ENCODE results near the gene PTGER4.
"Not testable (repeated sequence)": the region's sequence is repeated elsewhere in the genome, so short reads cannot be mapped to it uniquely, and the experiment has no call there.

PTGER4 gene

GRCh38 chr5:40700116-40700782 lies 20.5 kb downstream of the PTGER4 start:
- peaks cover 46% of the 10 kb centered on the region for H3K9me3 Mint-ChIP-seq
- no peaks in the 10 kb centered on the region for H3K4me1 Mint-ChIP-seq (ENCODE audit: low read depth)
- no peak overlapping the region for H3K4me3 Mint-ChIP-seq
- peaks cover 81% of the 10 kb centered on the region for H3K36me3 Mint-ChIP-seq (ENCODE audit: low read depth)
- H3K27me3 Mint-ChIP-seq = no peaks in the 10 kb centered on the region
- H3K27ac Mint-ChIP-seq = no peak overlapping the region

- Mint-ChIP-seq H3K9me3 (peaks cover 43% of the 10 kb centered on the region), H3K36me3 (ENCODE audit: low read depth) (peaks cover 81% of the 10 kb centered on the region)
- not testable (repeated sequence) for H3K4me3 Mint-ChIP-seq; H3K27ac Mint-ChIP-seq; H3K27me3 Mint-ChIP-seq; H3K4me1 Mint-ChIP-seq (ENCODE audit: low read depth)
These were observed 22.3 kb downstream of the PTGER4 start for GRCh38 chr5:40702027-40702426.

- H3K9me3 Mint-ChIP-seq = peaks cover 43% of the 10 kb centered on the region
- not testable (repeated sequence) for H3K4me1 Mint-ChIP-seq (ENCODE audit: low read depth); H3K27me3 Mint-ChIP-seq; H3K4me3 Mint-ChIP-seq; H3K27ac Mint-ChIP-seq
- peaks cover 87% of the 10 kb centered on the region for H3K36me3 Mint-ChIP-seq (ENCODE audit: low read depth)
These were observed 25.8 kb downstream of the PTGER4 start for GRCh38 chr5:40705484-40705883.

GRCh38 chr5:40710575-40710974 lies 30.9 kb downstream of the PTGER4 start:
- not testable (repeated sequence) for H3K27me3 Mint-ChIP-seq; H3K4me3 Mint-ChIP-seq; H3K9me3 Mint-ChIP-seq; H3K27ac Mint-ChIP-seq; H3K4me1 Mint-ChIP-seq (ENCODE audit: low read depth)
- peaks cover 56% of the 10 kb centered on the region for H3K36me3 Mint-ChIP-seq (ENCODE audit: low read depth)

GRCh38 chr5:40714001-40714400 lies 34.3 kb downstream of the PTGER4 start:
- H3K9me3 Mint-ChIP-seq = no peaks in the 10 kb centered on the region
- no peak overlapping the region for H3K27ac Mint-ChIP-seq
- H3K27me3 Mint-ChIP-seq = no peaks in the 10 kb centered on the region
- no peak overlapping the region for H3K4me3 Mint-ChIP-seq
- H3K36me3 Mint-ChIP-seq (ENCODE audit: low read depth) = peaks cover 48% of the 10 kb centered on the region
- H3K4me1 Mint-ChIP-seq (ENCODE audit: low read depth) = peaks cover 15% of the 10 kb centered on the region

GRCh38 chr5:40716000-40716399 lies 36.3 kb downstream of the PTGER4 start:
- H3K4me3 Mint-ChIP-seq = no peak overlapping the region
- peaks cover 51% of the 10 kb centered on the region for H3K36me3 Mint-ChIP-seq (ENCODE audit: low read depth)
- H3K27me3 Mint-ChIP-seq = no peaks in the 10 kb centered on the region
- H3K9me3 Mint-ChIP-seq = no peaks in the 10 kb centered on the region
- no peak overlapping the region for H3K27ac Mint-ChIP-seq
- peaks cover 15% of the 10 kb centered on the region for H3K4me1 Mint-ChIP-seq (ENCODE audit: low read depth)

GRCh38 chr5:40716590-40716989 lies 36.9 kb downstream of the PTGER4 start:
- Mint-ChIP-seq H3K36me3 (ENCODE audit: low read depth) (peaks cover 53% of the 10 kb centered on the region), H3K27me3 (no peaks in the 10 kb centered on the region), H3K9me3 (no peaks in the 10 kb centered on the region), H3K27ac (no peak overlapping the region), H3K4me3 (no peak overlapping the region), H3K4me1 (ENCODE audit: low read depth) (peaks cover 15% of the 10 kb centered on the region)

- Mint-ChIP-seq H3K9me3 (no peaks in the 10 kb centered on the region), H3K4me1 (ENCODE audit: low read depth) (peaks cover 15% of the 10 kb centered on the region), H3K36me3 (ENCODE audit: low read depth) (peaks cover 53% of the 10 kb centered on the region), H3K27me3 (no peaks in the 10 kb centered on the region), H3K4me3 (no peak overlapping the region), H3K27ac (no peak overlapping the region)
These were observed 37.6 kb downstream of the PTGER4 start for GRCh38 chr5:40717281-40717680.

GRCh38 chr5:40720069-40720468 lies 40.4 kb downstream of the PTGER4 start:
- no peaks in the 10 kb centered on the region for H3K9me3 Mint-ChIP-seq
- no peak overlapping the region for H3K4me3 Mint-ChIP-seq
- H3K4me1 Mint-ChIP-seq (ENCODE audit: low read depth) = peaks cover 15% of the 10 kb centered on the region
- no peak overlapping the region for H3K27ac Mint-ChIP-seq
- peaks cover 61% of the 10 kb centered on the region for H3K36me3 Mint-ChIP-seq (ENCODE audit: low read depth)
- no peaks in the 10 kb centered on the region for H3K27me3 Mint-ChIP-seq

- H3K9me3 Mint-ChIP-seq; H3K27me3 Mint-ChIP-seq; H3K4me3 Mint-ChIP-seq; H3K27ac Mint-ChIP-seq; H3K4me1 Mint-ChIP-seq (ENCODE audit: low read depth): not testable (repeated sequence)
- peaks cover 59% of the 10 kb centered on the region for H3K36me3 Mint-ChIP-seq (ENCODE audit: low read depth)
These were observed 42.8 kb downstream of the PTGER4 start for GRCh38 chr5:40722497-40722911.

- H3K36me3 Mint-ChIP-seq (ENCODE audit: low read depth) = peaks cover 14% of the 10 kb centered on the region
- no peaks in the 10 kb centered on the region for H3K27me3 Mint-ChIP-seq
- peaks cover 33% of the 10 kb centered on the region for H3K4me1 Mint-ChIP-seq (ENCODE audit: low read depth)
- no peaks in the 10 kb centered on the region for H3K9me3 Mint-ChIP-seq
- no peak overlapping the region for H3K27ac Mint-ChIP-seq
- H3K4me3 Mint-ChIP-seq = no peak overlapping the region
These were observed 53.7 kb downstream of the PTGER4 start for GRCh38 chr5:40733434-40733833.

- peaks cover 33% of the 10 kb centered on the region for H3K4me1 Mint-ChIP-seq (ENCODE audit: low read depth)
These were observed 54.3 kb downstream of the PTGER4 start for GRCh38 chr5:40733879-40734563.

GRCh38 chr5:40734986-40735385 lies 55.3 kb downstream of the PTGER4 start:
- H3K27ac Mint-ChIP-seq = no peak overlapping the region
- H3K4me1 Mint-ChIP-seq (ENCODE audit: low read depth) = peaks cover 33% of the 10 kb centered on the region
- peaks cover 4% of the 10 kb centered on the region for H3K9me3 Mint-ChIP-seq
- H3K27me3 Mint-ChIP-seq = no peaks in the 10 kb centered on the region
- peaks cover 25% of the 10 kb centered on the region for H3K36me3 Mint-ChIP-seq (ENCODE audit: low read depth)
- no peak overlapping the region for H3K4me3 Mint-ChIP-seq

More at GRCh38 chr5:40733879-40734563, 54.3 kb downstream of the PTGER4 start:
- Mint-ChIP-seq H3K9me3 (no peaks in the 10 kb centered on the region), H3K4me3 (no peak overlapping the region), H3K36me3 (ENCODE audit: low read depth) (peaks cover 18% of the 10 kb centered on the region), H3K27ac (no peak overlapping the region), H3K27me3 (no peaks in the 10 kb centered on the region)

- Mint-ChIP-seq H3K27ac (peak overlapping the region; percentile 54), H3K27me3 (no peaks in the 10 kb centered on the region), H3K9me3 (peaks cover 4% of the 10 kb centered on the region), H3K4me3 (no peak overlapping the region), H3K4me1 (ENCODE audit: low read depth) (peaks cover 33% of the 10 kb centered on the region), H3K36me3 (ENCODE audit: low read depth) (peaks cover 29% of the 10 kb centered on the region)
These were observed 55.9 kb downstream of the PTGER4 start for GRCh38 chr5:40735609-40736008.

GRCh38 chr5:40736103-40736875 lies 56.6 kb downstream of the PTGER4 start:
- peaks cover 4% of the 10 kb centered on the region for H3K9me3 Mint-ChIP-seq
- H3K4me1 Mint-ChIP-seq (ENCODE audit: low read depth) = peaks cover 32% of the 10 kb centered on the region
- H3K36me3 Mint-ChIP-seq (ENCODE audit: low read depth) = peaks cover 33% of the 10 kb centered on the region
- H3K4me3 Mint-ChIP-seq = no peak overlapping the region
- peak overlapping the region; percentile 54 for H3K27ac Mint-ChIP-seq
- no peaks in the 10 kb centered on the region for H3K27me3 Mint-ChIP-seq
